H9 (cell line): ENCODE results near the gene YRDC. TPM values are rescaled to one million over a fixed set of nuclear protein-coding genes. Genes with fewer than 3 reads are reported as not detected.

Experiments used
- DNase-seq: peaks from one replicate; pipeline ENCODE4 v3.0.0-alpha.2; 2017
- H2AFZ ChIP-seq: one replicate; pipeline ENCODE4 v1.6.1; 2013; ENCODE audit warnings: mild to moderate bottlenecking, low read length, control low read depth, moderate library complexity
- H2AK5ac ChIP-seq: 2 replicates; pipeline ENCODE4 v1.6.1; 2013; ENCODE audit warnings: low read length, control low read depth, mixed read lengths; ENCODE audit not compliant: insufficient read length
- H2BK120ac ChIP-seq: one replicate; pipeline ENCODE4 v1.6.1; 2013; ENCODE audit warnings: low read depth, mild to moderate bottlenecking, low read length, control low read depth, inconsistent platforms; ENCODE audit not compliant: poor library complexity, severe bottlenecking
- H2BK12ac ChIP-seq: 2 replicates; pipeline ENCODE4 v1.6.1; 2013; ENCODE audit warnings: low read length, control low read depth, mixed read lengths, low read depth; ENCODE audit not compliant: insufficient read length
- H2BK15ac ChIP-seq: 2 replicates; pipeline ENCODE4 v1.6.1; 2013; ENCODE audit warnings: low read depth, low read length, control low read depth
- H2BK20ac ChIP-seq: one replicate; pipeline ENCODE4 v1.6.1; 2013; ENCODE audit warnings: low read depth, mild to moderate bottlenecking, low read length, control low read depth, inconsistent platforms; ENCODE audit not compliant: poor library complexity, severe bottlenecking
- H2BK5ac ChIP-seq: 2 replicates; pipeline ENCODE4 v1.6.1; 2013; ENCODE audit warnings: low read length, control low read depth, mixed read lengths; ENCODE audit not compliant: insufficient read length
- H3K14ac ChIP-seq: 2 replicates; pipeline ENCODE4 v1.6.1; 2013; ENCODE audit warnings: low read length, control low read depth; ENCODE audit not compliant: insufficient read depth
- H3K18ac ChIP-seq: 2 replicates; pipeline ENCODE4 v1.6.1; 2013; ENCODE audit warnings: low read depth, mild to moderate bottlenecking, mixed read lengths, low read length, control low read depth; ENCODE audit not compliant: insufficient read length
- H3K23ac ChIP-seq: 2 replicates; pipeline ENCODE4 v1.6.1; 2013; ENCODE audit warnings: low read length, control low read depth, mixed read lengths, low read depth; ENCODE audit not compliant: insufficient read length
- H3K23me2 ChIP-seq: 2 replicates; pipeline ENCODE4 v1.6.1; 2013; ENCODE audit warnings: low read depth, mild to moderate bottlenecking, mixed read lengths, low read length, control low read depth; ENCODE audit not compliant: insufficient read length, poor library complexity, severe bottlenecking
- H3K27ac ChIP-seq: 2 replicates; pipeline ENCODE4 v1.5.1; 2013; ENCODE audit warnings: low read length, control low read depth, mixed read lengths, low read depth; ENCODE audit not compliant: insufficient read length
- H3K27me3 ChIP-seq: 2 replicates; pipeline ENCODE4 v1.6.1; 2013; ENCODE audit warnings: low read length, control low read depth, inconsistent platforms; ENCODE audit not compliant: insufficient read depth
- H3K4ac ChIP-seq: 2 replicates; pipeline ENCODE4 v1.6.1; 2013; ENCODE audit warnings: low read depth, mild to moderate bottlenecking, control low read depth, inconsistent platforms, low read length, moderate library complexity
- H3K4me1 ChIP-seq: 2 replicates; pipeline ENCODE4 v1.6.1; 2013; ENCODE audit warnings: low read length, control low read depth, inconsistent platforms; ENCODE audit not compliant: insufficient read depth
- H3K4me2 ChIP-seq: 2 replicates; pipeline ENCODE4 v1.6.1; 2013; ENCODE audit warnings: low read length, control low read depth, mixed read lengths; ENCODE audit not compliant: insufficient read length, insufficient read depth
- H3K56ac ChIP-seq: 2 replicates; pipeline ENCODE4 v1.6.1; 2013; ENCODE audit warnings: low read depth, mild to moderate bottlenecking, mixed read lengths, low read length, control low read depth; ENCODE audit not compliant: insufficient read length
- H3K79me1 ChIP-seq: 2 replicates; pipeline ENCODE4 v1.6.1; 2013; ENCODE audit warnings: low read depth, mild to moderate bottlenecking, moderate library complexity, low read length, control low read depth, inconsistent platforms; ENCODE audit not compliant: insufficient read depth, poor library complexity, severe bottlenecking
- H3K79me2 ChIP-seq: 2 replicates; pipeline ENCODE4 v1.6.1; 2013; ENCODE audit warnings: low read length, control low read depth, inconsistent platforms; ENCODE audit not compliant: insufficient read depth
- H3K9ac ChIP-seq: 2 replicates; pipeline ENCODE4 v1.6.1; 2013; ENCODE audit warnings: low read length, control low read depth, mixed read lengths; ENCODE audit not compliant: insufficient read length; ENCODE audit errors: extremely low read depth
- H3K9me3 ChIP-seq: one replicate; pipeline ENCODE4 v1.6.1; 2013; ENCODE audit warnings: low read depth, low read length, inconsistent platforms; ENCODE audit not compliant: control insufficient read depth
- H3T11ph ChIP-seq: one replicate; pipeline ENCODE4 v1.6.1; 2013; ENCODE audit warnings: mild to moderate bottlenecking, low read length, control low read depth, inconsistent platforms
- H4K20me1 ChIP-seq: one replicate; pipeline ENCODE4 v1.6.1; 2013; ENCODE audit not compliant: control insufficient read depth, insufficient read length, insufficient read depth
- H4K5ac ChIP-seq: 2 replicates; pipeline ENCODE4 v1.6.1; 2013; ENCODE audit warnings: low read depth, mild to moderate bottlenecking, mixed read lengths, low read length, control low read depth; ENCODE audit not compliant: insufficient read length
- H4K8ac ChIP-seq: replicated peaks from 2 replicates; pipeline ENCODE4 v1.6.1; 2013; ENCODE audit warnings: low read length, control low read depth, mixed read lengths, low read depth; ENCODE audit not compliant: insufficient read length
- H4K91ac ChIP-seq: 2 replicates; pipeline ENCODE4 v1.6.1; 2013; ENCODE audit warnings: low read depth, mild to moderate bottlenecking, moderate library complexity, mixed read lengths, low read length, control low read depth; ENCODE audit not compliant: insufficient read length
- H3K27ac Mint-ChIP-seq, 3 experiments: 2 replicates in 2 of 3; 3 replicates in 1 of 3; pipeline ENCODE4 v1.8.0; 2020 to 2021; ENCODE audit warnings: mixed read lengths in 3 of 3, mild to moderate bottlenecking in 1 of 3, moderate library complexity in 1 of 3
- H3K27me3 Mint-ChIP-seq: 2 replicates; pipeline ENCODE4 v1.8.0; 2021; ENCODE audit warnings: low read depth, mild to moderate bottlenecking, moderate library complexity, mixed read lengths
- H3K36me3 Mint-ChIP-seq, 3 experiments: 2 replicates in 2 of 3; 3 replicates in 1 of 3; pipeline ENCODE4 v1.8.0; 2020 to 2021; ENCODE audit warnings: low read depth in 3 of 3, mixed read lengths in 3 of 3; ENCODE audit not compliant: insufficient read depth in 1 of 3
- H3K4me1 Mint-ChIP-seq, 2 experiments: 2 replicates each; pipeline ENCODE4 v1.8.0; 2020; ENCODE audit warnings: mixed read lengths in 2 of 2
- H3K4me3 Mint-ChIP-seq, 2 experiments: 2 replicates in 1 of 2; 3 replicates in 1 of 2; pipeline ENCODE4 v1.8.0; 2020 to 2021; ENCODE audit warnings: mild to moderate bottlenecking in 2 of 2, mixed read lengths in 2 of 2, moderate library complexity in 1 of 2
- H3K9me3 Mint-ChIP-seq, 2 experiments: 2 replicates in 1 of 2; 3 replicates in 1 of 2; pipeline ENCODE4 v1.8.0; 2020; ENCODE audit warnings: mild to moderate bottlenecking in 2 of 2, mixed read lengths in 2 of 2, moderate library complexity in 1 of 2
- CTCF ChIP-seq: fragments of 200-600 bp; sonication (generic); conservative IDR thresholded peaks from 3 replicates; pipeline ENCODE4 v1.8.0; 2021; ENCODE audit warnings: antibody characterized with exemption, mild to moderate bottlenecking
- WGBS: extraction: QIAGEN DNeasy Blood & Tissue Kit; methylation state at CpG from one replicate; pipeline ENCODE4 v1.1.7; 2013; ENCODE audit warnings: missing lambda C conversion rate, low lambda C conversion rate, mixed read lengths; ENCODE audit not compliant: insufficient read length; ENCODE audit errors: extremely low coverage; 5-methylcytosine and 5-hydroxymethylcytosine counted together
- total RNA-seq: library from RNA; stranded (reverse); gene quantifications from 2 replicates; pipeline ENCODE4 v1.2.1, GENCODE V29; 2021

Gene YRDC
- total RNA-seq, 1 experiment from 2014 or later, result 28.0 TPM

GRCh38 chr1:37811027-37811655, 3.1 kb upstream of the YRDC start:
- no peaks in the 10 kb centered on the region; the same call in 1 of the 2 replicates for H3K4me1 ChIP-seq
- H3T11ph ChIP-seq, result no peak overlapping the region
- H2BK5ac ChIP-seq, result no peak overlapping the region
- Mint-ChIP-seq H3K27me3 (no peaks in the 10 kb centered on the region; the same call in 1 of the 2 replicates), H3K27ac (peak overlapping the region in 1 of 3 experiments; percentile 28; a peak in 2 of 7 replicates), H3K9me3 (no peaks in the 10 kb centered on the region), H3K36me3 (peaks cover 9 to 43% (median 26%) of the 10 kb centered on the region in 3 experiments), H3K4me1 (peaks cover 10 to 11% of the 10 kb centered on the region in 2 experiments), H3K4me3 (no peak overlapping the region)
- no peak overlapping the region for H3K23ac ChIP-seq
- no peak overlapping the region for H2BK12ac ChIP-seq
- H3K23me2 ChIP-seq, result peaks cover 8% of the 10 kb centered on the region
- TF ChIP-seq CTCF, result peak; percentile 92
- peak; percentile 82 for DNase-seq
- no peak overlapping the region for H4K5ac ChIP-seq
- H3K4ac ChIP-seq, result no peak overlapping the region
- H2BK15ac ChIP-seq, result no peak overlapping the region
- H3K27ac ChIP-seq, result no peak overlapping the region
- no peaks in the 10 kb centered on the region for H3K27me3 ChIP-seq
- H4K91ac ChIP-seq, result no peak overlapping the region
- peaks cover 9% of the 10 kb centered on the region; the same call in 1 of the 2 replicates for H3K79me2 ChIP-seq
- peaks cover 9% of the 10 kb centered on the region for H3K79me1 ChIP-seq
- H2BK20ac ChIP-seq, result no peak overlapping the region
- H3K9me3 ChIP-seq, result no peaks in the 10 kb centered on the region
- H3K4me2 ChIP-seq, result no peak overlapping the region
- no peaks in the 10 kb centered on the region for H4K20me1 ChIP-seq
- no peak overlapping the region for H3K56ac ChIP-seq
- no peak overlapping the region for H2AK5ac ChIP-seq
- H3K9ac ChIP-seq, result no peak overlapping the region
- H3K18ac ChIP-seq, result no peak overlapping the region
- no peak overlapping the region for H4K8ac ChIP-seq
- H2AFZ ChIP-seq, result no peak overlapping the region
- H3K14ac ChIP-seq, result no peak overlapping the region
- WGBS, result no CpG with 5 or more reads among the region's 7 CpGs
- no peak overlapping the region for H2BK120ac ChIP-seq
